GM13977 (cell line): Measurements from ENCODE around the gene RALGAPA1.

ENCODE experiments used
- DNase-seq: peaks from one replicate; pipeline ENCODE4 v3.0.0; 2012; ENCODE audit warnings: low spot score
- CTCF ChIP-seq: IDR thresholded peaks from 2 replicates; pipeline ENCODE4 v1.5.1; 2012; ENCODE audit warnings: mild to moderate bottlenecking, control low read depth; ENCODE audit not compliant: insufficient read depth; ENCODE audit errors: extremely low read depth, missing control alignments
- in situ Hi-C: fragments of 300-500 bp; cut with MboI; formaldehyde crosslinking; loops from one replicate; pipeline ENCODE4 v1.12.0; 2022; ENCODE audit warnings: low sequenced_read_pairs, low pct_unique_long_range_greater_than_20kb, mixed read lengths, inconsistent platforms; ENCODE audit not compliant: unreplicated experiment

Gene RALGAPA1

GRCh38 chr14:35531960-35532747, 276.9 kb downstream of the RALGAPA1 start:
- TF ChIP-seq CTCF, result no peak
- no peak for DNase-seq
- in situ Hi-C loops, result no loop called here

GRCh38 chr14:35526962-35527361, 282.1 kb downstream of the RALGAPA1 start:
- no peak for DNase-seq
- in situ Hi-C loops, result no loop called here
- TF ChIP-seq CTCF, result no peak

- in situ Hi-C loops, result no loop called here
- DNase-seq, result no peak
- no peak for TF ChIP-seq CTCF
Observed at GRCh38 chr14:35525695-35526094, 283.4 kb downstream of the RALGAPA1 start.

- TF ChIP-seq CTCF, result no peak
- DNase-seq, result no peak
- in situ Hi-C loops, result no loop called here
Observed at GRCh38 chr14:35519986-35520385, 289.1 kb downstream of the RALGAPA1 start.

GRCh38 chr14:35515916-35516315, 293.2 kb downstream of the RALGAPA1 start:
- DNase-seq, result no peak
- in situ Hi-C loops, result no loop called here
- no peak for TF ChIP-seq CTCF

- TF ChIP-seq CTCF, result no peak
- no peak for DNase-seq
- in situ Hi-C loops, result no loop called here
Observed at GRCh38 chr14:35512765-35513164, 296.3 kb downstream of the RALGAPA1 start.
